Fibroblast of villous mesenchyme (primary cell): ENCODE data around the gene ZNF217. TPM values are rescaled to one million over a fixed set of nuclear protein-coding genes. Genes with fewer than 3 reads are reported as not detected.
"Not testable (repeated sequence)": the region's sequence is repeated elsewhere in the genome, so short reads cannot be mapped to it uniquely, and the experiment has no call there.

ENCODE experiments used
- DNase-seq: peaks from one replicate; pipeline ENCODE4 v3.0.0-alpha.2; 2010; ENCODE audit warnings: low read depth
- H3K4me3 ChIP-seq: 2 replicates; pipeline ENCODE4 v1.5.1; 2011; ENCODE audit warnings: low read depth, mild to moderate bottlenecking, low read length
- CTCF ChIP-seq: IDR thresholded peaks from 2 replicates; pipeline ENCODE4 v1.5.1; 2012; ENCODE audit warnings: low read depth, mild to moderate bottlenecking, low read length; ENCODE audit not compliant: insufficient read depth
- total RNA-seq: library from RNA; depleted of rRNA; stranded (reverse); fragments of >200 nt; gene quantifications from 2 replicates; pipeline ENCODE4 v1.2.3, GENCODE V29; 2012

Gene ZNF217
- total RNA-seq, 1 donor: 22.9 TPM

- no peak for TF ChIP-seq CTCF
- H3K4me3 ChIP-seq: no peak overlapping the region
- DNase-seq: no peak
These were observed 59.6 kb downstream of the ZNF217 start for GRCh38 chr20:53534037-53534436.

- DNase-seq: no peak
- H3K4me3 ChIP-seq: no peak overlapping the region
- TF ChIP-seq CTCF: no peak
These were observed 60.1 kb downstream of the ZNF217 start for GRCh38 chr20:53533500-53533899.

GRCh38 chr20:53532654-53533312, 60.9 kb downstream of the ZNF217 start:
- DNase-seq, H3K4me3 ChIP-seq: not testable (repeated sequence)

- TF ChIP-seq CTCF: no peak
These were observed 63.2 kb downstream of the ZNF217 start for GRCh38 chr20:53530440-53530839.

GRCh38 chr20:53529658-53530057, 64.0 kb downstream of the ZNF217 start:
- no peak for DNase-seq
- TF ChIP-seq CTCF: no peak

More at GRCh38 chr20:53530440-53530839, 63.2 kb downstream of the ZNF217 start:
- no peak overlapping the region for H3K4me3 ChIP-seq
- no peak for DNase-seq

GRCh38 chr20:53527196-53527595, 66.4 kb downstream of the ZNF217 start:
- DNase-seq: no peak
- no peak overlapping the region for H3K4me3 ChIP-seq
- TF ChIP-seq CTCF: no peak

More at GRCh38 chr20:53529658-53530057, 64.0 kb downstream of the ZNF217 start:
- no peak overlapping the region for H3K4me3 ChIP-seq

GRCh38 chr20:53524589-53525312, 68.9 kb downstream of the ZNF217 start:
- H3K4me3 ChIP-seq: no peak overlapping the region
- TF ChIP-seq CTCF: no peak
- DNase-seq: no peak

- DNase-seq, H3K4me3 ChIP-seq: not testable (repeated sequence)
These were observed 70.0 kb downstream of the ZNF217 start for GRCh38 chr20:53523615-53524014.
